NCI-H774 (cell line): ENCODE results near the gene EIF4G1.
A peak's percentile ranks its signal among the peaks of the same experiment; 100 is the strongest.
"Not testable (repeated sequence)": the region's sequence is repeated elsewhere in the genome, so short reads cannot be mapped to it uniquely, and the experiment has no call there.

Experiments
- DNase-seq: peaks from one replicate; lab custom pipeline; 2025; lab: John Stamatoyannopoulos, UW

EIF4G1 gene

GRCh38 chr3:184334470-184335158 lies 20.2 kb downstream of the EIF4G1 start:
- no peak for DNase-seq

GRCh38 chr3:184335291-184335660 lies 20.9 kb downstream of the EIF4G1 start:
- DNase-seq, result no peak

GRCh38 chr3:184335661-184336546 lies 21.5 kb downstream of the EIF4G1 start:
- DNase-seq, result peak; percentile 91

- peak; percentile 30 for DNase-seq
Observed at GRCh38 chr3:184336547-184337398, 22.4 kb downstream of the EIF4G1 start.

- no peak for DNase-seq
Observed at GRCh38 chr3:184337399-184337714, 23.0 kb downstream of the EIF4G1 start, which contains the start of gene FAM131A. TSS of gene FAM131A (plus strand) at chr3:184337600. CDS start at chr3:184337631, 31 bp downstream.

GRCh38 chr3:184337981-184338380 lies 23.6 kb downstream of the EIF4G1 start:
- no peak for DNase-seq

- peak; percentile 88 for DNase-seq
Observed at GRCh38 chr3:184338511-184338945, 24.1 kb downstream of the EIF4G1 start.

GRCh38 chr3:184339001-184339400 lies 24.6 kb downstream of the EIF4G1 start:
- no peak for DNase-seq

- DNase-seq, result not testable (repeated sequence)
Observed at GRCh38 chr3:184339451-184340135, 25.2 kb downstream of the EIF4G1 start.

GRCh38 chr3:184341925-184342324 lies 27.5 kb downstream of the EIF4G1 start:
- DNase-seq, result peak; percentile 89

- DNase-seq, result no peak
Observed at GRCh38 chr3:184343200-184343876, 28.9 kb downstream of the EIF4G1 start.

- DNase-seq, result no peak
Observed at GRCh38 chr3:184344579-184345316, 30.3 kb downstream of the EIF4G1 start.

GRCh38 chr3:184345317-184346144 lies 31.1 kb downstream of the EIF4G1 start:
- DNase-seq, result peak; percentile 32

- DNase-seq, result no peak
Observed at GRCh38 chr3:184346480-184347190, 32.2 kb downstream of the EIF4G1 start.

- no peak for DNase-seq
Observed at GRCh38 chr3:184347321-184348056, 33.1 kb downstream of the EIF4G1 start.

- no peak for DNase-seq
Observed at GRCh38 chr3:184348057-184348382, 33.6 kb downstream of the EIF4G1 start.

GRCh38 chr3:184349563-184350470 lies 35.4 kb downstream of the EIF4G1 start:
- no peak for DNase-seq
